PC-3 (cell line): ENCODE measurements around the gene KRT1. TPM values are rescaled to one million over a fixed set of nuclear protein-coding genes. Genes with fewer than 3 reads are reported as not detected.

ENCODE experiments used
- ATAC-seq: fragments of 200-7000 bp; cut with Tn5 transposase; 2 replicates; pipeline ENCODE4 v1.9.1; 2020; ENCODE audit warnings: mild to moderate bottlenecking, moderate library complexity
- BruUV-seq: library from RNA; stranded (reverse); fragments of 400-500 nt; replicated peaks from 2 replicates; lab custom pipeline; 2021; lab: Mats Ljungman, UMichigan
- CTCF ChIA-PET: fragments of 300-600 bp; sonication (Branson Sonifier 250); formaldehyde crosslinking; loops from one replicate; lab custom pipeline; 2022; ENCODE audit warnings: antibody characterized with exemption; lab: Charles Lee
- POLR2A ChIA-PET: fragments of 300-600 bp; sonication (Branson Sonifier 250); formaldehyde crosslinking; loops from one replicate; lab custom pipeline; 2022; ENCODE audit warnings: antibody characterized with exemption; ENCODE audit not compliant: unreplicated experiment; lab: Charles Lee
- DNase-seq: peaks from one replicate; pipeline ENCODE4 v3.0.0-alpha.2; 2015
- H2AFZ ChIP-seq: fragments of 300-600 bp; sonication (generic); 2 replicates; pipeline ENCODE4 v1.6.0; 2016; ENCODE audit warnings: antibody characterized with exemption, low read length
- H3F3A ChIP-seq: fragments of 300-600 bp; sonication (generic); one replicate; pipeline ENCODE4 v1.6.0; 2017; ENCODE audit warnings: antibody characterized with exemption, low read length, control low read depth, mild to moderate bottlenecking; ENCODE audit not compliant: unreplicated experiment
- H3K27ac ChIP-seq: fragments of 300-600 bp; sonication (generic); 2 replicates; pipeline ENCODE4 v1.5.1; 2016; ENCODE audit warnings: mild to moderate bottlenecking, low read length
- H3K27me3 ChIP-seq: fragments of 300-600 bp; sonication (generic); 2 replicates; pipeline ENCODE4 v1.6.1; 2016; ENCODE audit warnings: low read length, mixed read lengths
- H3K36me3 ChIP-seq: fragments of 300-600 bp; sonication (generic); 2 replicates; pipeline ENCODE4 v1.6.1; 2016; ENCODE audit warnings: low read depth, mixed run types, low read length, mixed read lengths
- H3K4me1 ChIP-seq: fragments of 300-600 bp; sonication (generic); 2 replicates; pipeline ENCODE4 v1.5.1; 2016; ENCODE audit warnings: low read length; ENCODE audit not compliant: insufficient read depth
- H3K4me2 ChIP-seq: fragments of 300-600 bp; sonication (generic); 2 replicates; pipeline ENCODE4 v1.6.0; 2016; ENCODE audit warnings: low read length
- H3K4me3 ChIP-seq: fragments of 300-600 bp; sonication (generic); 2 replicates; pipeline ENCODE4 v1.5.1; 2016; ENCODE audit warnings: mild to moderate bottlenecking, low read length, mixed read lengths
- H3K79me2 ChIP-seq: fragments of 300-600 bp; sonication (generic); 2 replicates; pipeline ENCODE4 v1.6.1; 2017; ENCODE audit warnings: low read length, mixed read lengths
- H3K9ac ChIP-seq: fragments of 300-600 bp; sonication (generic); 2 replicates; pipeline ENCODE4 v1.6.0; 2016; ENCODE audit warnings: mild to moderate bottlenecking, low read length
- H3K9me2 ChIP-seq: fragments of 300-600 bp; sonication (generic); replicated peaks from 2 replicates; pipeline ENCODE4 v1.6.1; 2016; ENCODE audit warnings: mixed run types, low read length, mixed read lengths
- H3K9me3 ChIP-seq: fragments of 300-600 bp; sonication (generic); 2 replicates; pipeline ENCODE4 v1.6.1; 2016; ENCODE audit warnings: low read length, mixed read lengths
- H4K20me1 ChIP-seq: fragments of 300-600 bp; sonication (generic); 2 replicates; pipeline ENCODE4 v1.6.1; 2016; ENCODE audit warnings: low read length, mixed read lengths
- CTCF ChIP-seq: fragments of 300-600 bp; sonication (generic); conservative IDR thresholded peaks from 2 replicates; pipeline ENCODE4 v1.5.1; 2017; ENCODE audit warnings: antibody characterized with exemption, low read depth, mild to moderate bottlenecking, low read length
- EZH2 ChIP-seq: fragments of 300-600 bp; sonication (generic); IDR thresholded peaks from one replicate; pipeline ENCODE4 v1.6.1; 2017; ENCODE audit warnings: antibody characterized with exemption, mild to moderate bottlenecking, low read length; ENCODE audit not compliant: unreplicated experiment
- EZH2phosphoT487 ChIP-seq: fragments of 300-600 bp; sonication (generic); IDR thresholded peaks from 2 replicates; pipeline ENCODE4 v1.6.1; 2018; ENCODE audit warnings: mild to moderate bottlenecking, antibody characterized with exemption, low read length, borderline replicate concordance
- intact Hi-C: fragments of 100-400 bp; cut with micrococcal nuclease; formaldehyde crosslinking; loops from 2 replicates; pipeline ENCODE4 v1.9.0; 2023
- total RNA-seq: library from RNA; depleted of rRNA; stranded (reverse); fragments of >200 nt; gene quantifications from 2 replicates; pipeline ENCODE4 v1.2.3, GENCODE V29; 2014

KRT1 gene
- total RNA-seq, 1 experiment from 2014 or later, result not detected

- no peak overlapping the region for H3K4me2 ChIP-seq
- intact Hi-C loops, result no loop called here
- no peak for DNase-seq
- no peaks in the 10 kb centered on the region for H3K9me3 ChIP-seq
- H3F3A ChIP-seq, result no peaks in the 10 kb centered on the region
- no peak overlapping the region for H2AFZ ChIP-seq
- H3K79me2 ChIP-seq, result no peaks in the 10 kb centered on the region
- ChIA-PET CTCF (no interaction called here), POLR2A (no interaction called here)
- peaks cover 15% of the 10 kb centered on the region for H3K4me1 ChIP-seq
- BruUV-seq, result no TSS peak
- H3K27me3 ChIP-seq, result peaks cover 10% of the 10 kb centered on the region; the same call in 1 of the 2 replicates
- no peaks in the 10 kb centered on the region for H3K9me2 ChIP-seq
- H4K20me1 ChIP-seq, result no peaks in the 10 kb centered on the region
- TF ChIP-seq EZH2phosphoT487 (no peak), EZH2 (no peak), CTCF (no peak)
- ATAC-seq, result no peak
- H3K27ac ChIP-seq, result no peak overlapping the region
- no peak overlapping the region for H3K9ac ChIP-seq
- no peaks in the 10 kb centered on the region for H3K36me3 ChIP-seq
- H3K4me3 ChIP-seq, result no peak overlapping the region
Observed at GRCh38 chr12:52659951-52660350, 20.3 kb downstream of the KRT1 start.

DNA sequence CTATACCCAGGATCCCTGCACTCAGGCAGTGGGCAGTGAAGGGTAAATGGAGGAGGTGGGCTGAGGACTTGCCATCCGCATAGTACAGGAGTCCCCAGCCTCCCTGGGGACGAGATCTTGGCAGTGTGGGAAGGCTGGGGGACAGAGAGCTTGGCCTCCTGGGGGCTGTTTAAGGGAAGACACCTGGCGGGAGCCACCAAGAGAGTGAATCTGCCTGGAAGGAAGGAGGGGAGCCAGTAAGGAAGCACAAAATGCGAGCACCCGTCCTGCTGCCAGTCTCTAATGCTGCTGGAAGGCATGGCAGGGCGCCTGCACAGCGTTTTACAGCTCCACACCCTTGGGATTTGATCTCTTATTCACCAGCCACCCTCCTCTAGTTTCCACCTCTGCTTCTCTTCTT lies 20.8 kb downstream of the KRT1 start:
- Histone ChIP-seq H2AFZ (no peak overlapping the region), H3F3A (no peaks in the 10 kb centered on the region), H3K36me3 (no peaks in the 10 kb centered on the region), H3K9me3 (no peaks in the 10 kb centered on the region), H3K4me1 (peaks cover 17% of the 10 kb centered on the region), H3K27me3 (peaks cover 7% of the 10 kb centered on the region; the same call in 1 of the 2 replicates), H3K4me2 (no peak overlapping the region), H4K20me1 (no peaks in the 10 kb centered on the region), H3K79me2 (no peaks in the 10 kb centered on the region), H3K27ac (no peak overlapping the region), H3K9me2 (no peaks in the 10 kb centered on the region), H3K9ac (no peak overlapping the region), H3K4me3 (no peak overlapping the region)
- no peak for TF ChIP-seq CTCF
- intact Hi-C loops, result no loop called here
- ChIA-PET CTCF (no interaction called here), POLR2A (no interaction called here)
- BruUV-seq, result no TSS peak
- ATAC-seq (no peak), DNase-seq (no peak)

DNA sequence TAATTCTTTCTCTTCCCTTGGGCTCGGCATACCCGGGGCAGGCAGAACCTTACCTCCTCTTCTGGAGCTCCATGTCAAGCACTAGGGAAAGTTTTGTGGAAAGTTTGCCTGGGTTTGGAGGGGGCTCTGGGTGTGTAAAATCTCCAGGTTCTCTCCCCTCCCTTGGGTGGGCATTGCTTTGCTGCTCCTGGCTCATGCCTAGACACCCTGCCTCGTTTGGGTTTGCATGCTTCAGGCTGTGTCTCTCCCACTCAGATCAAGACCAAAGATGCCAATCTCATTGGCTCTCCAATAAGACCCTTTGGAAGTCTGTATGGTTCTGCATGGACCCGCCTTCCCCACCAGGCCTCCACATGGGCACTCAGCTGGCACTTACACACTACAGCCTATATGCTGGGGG lies 22.0 kb downstream of the KRT1 start:
- intact Hi-C loops, result no loop called here
- H3K9me2 ChIP-seq, result no peaks in the 10 kb centered on the region
- DNase-seq (no peak), ATAC-seq (no peak)
- no peaks in the 10 kb centered on the region for H3K27me3 ChIP-seq
- TF ChIP-seq EZH2, result no peak
- H3K4me1 ChIP-seq, result peaks cover 17% of the 10 kb centered on the region
- BruUV-seq, result no TSS peak
- no peak overlapping the region for H3K9ac ChIP-seq
- H3K4me3 ChIP-seq, result no peak overlapping the region
- no peaks in the 10 kb centered on the region for H3K36me3 ChIP-seq
- H3K79me2 ChIP-seq, result no peaks in the 10 kb centered on the region
- no peaks in the 10 kb centered on the region for H3F3A ChIP-seq
- H3K4me2 ChIP-seq, result no peak overlapping the region
- H4K20me1 ChIP-seq, result no peaks in the 10 kb centered on the region
- H2AFZ ChIP-seq, result no peak overlapping the region
- no peaks in the 10 kb centered on the region for H3K9me3 ChIP-seq
- ChIA-PET POLR2A (no interaction called here), CTCF (no interaction called here)
- no peak overlapping the region for H3K27ac ChIP-seq
